Kidney (tissue), 14 donors: ENCODE results near the gene TMA7B. TPM values are rescaled to one million over a fixed set of nuclear protein-coding genes. Genes with fewer than 3 reads are reported as not detected.
A peak's percentile ranks its signal among the peaks of the same experiment; 100 is the strongest.

Source experiments
- DNase-seq, 5 donors: peaks; one replicate each; pipeline ENCODE4 v3.0.0-alpha.2; 2013 to 2020
- FAIRE-seq: peaks from 2 replicates; lab custom pipeline; 2012; peaks lifted over from hg19 to GRCh38; lab: Jason Lieb, UNC
- H3K27ac ChIP-seq, 2 donors: one replicate each; pipeline ENCODE4 v1.7.0; 2013; ENCODE audit warnings: low read depth in 2 of 2, low read length in 2 of 2, inconsistent platforms in 1 of 2
- H3K27me3 ChIP-seq: one replicate; pipeline ENCODE4 v1.7.1; 2013; ENCODE audit warnings: low read length, inconsistent platforms; ENCODE audit not compliant: control insufficient read depth, insufficient read depth
- H3K36me3 ChIP-seq, 3 donors: one replicate each; pipeline versions ENCODE4 v1.7.0 to v1.7.1; 2013; ENCODE audit warnings: low read length in 3 of 3, control low read depth in 1 of 3, inconsistent platforms in 1 of 3; ENCODE audit not compliant: insufficient read depth in 3 of 3, control insufficient read depth in 2 of 3
- H3K4me1 ChIP-seq, 3 donors: one replicate each; pipeline versions ENCODE4 v1.7.0 to v1.7.1; 2013; ENCODE audit warnings: low read length in 3 of 3, inconsistent platforms in 1 of 3, low read depth in 1 of 3; ENCODE audit not compliant: control insufficient read depth in 2 of 3, insufficient read depth in 2 of 3
- H3K4me3 ChIP-seq, 3 donors: one replicate each; pipeline versions ENCODE4 v1.7.0 to v1.8.1; 2013; ENCODE audit warnings: low read length in 3 of 3, control low read depth in 1 of 3, inconsistent platforms in 1 of 3
- H3K9ac ChIP-seq, 3 donors: one replicate each; pipeline versions ENCODE4 v1.7.0 to v1.7.1; 2013; ENCODE audit warnings: low read length in 3 of 3, control low read depth in 1 of 3, inconsistent platforms in 1 of 3
- H3K9me3 ChIP-seq, 3 donors: one replicate each; pipeline versions ENCODE4 v1.7.0 to v1.7.1; 2013; ENCODE audit warnings: low read length in 3 of 3, control low read depth in 1 of 3, inconsistent platforms in 1 of 3; ENCODE audit not compliant: control insufficient read depth in 2 of 3, insufficient read depth in 1 of 3
- intact Hi-C: fragments of 100-400 bp; cut with DNase I; formaldehyde crosslinking; loops from one replicate; pipeline ENCODE4 v1.11.1; 2022
- polyA plus RNA-seq: library from polyadenylated mRNA; stranded (reverse); fragments of 350-450 nt; fragmentation: Illumina TruSeq; extraction: RNeasy Lipid Tissue Mini Kit (QIAGEN cat#74804); gene quantifications from one replicate; pipeline ENCODE4 v1.2.3, GENCODE V29; 2014; ENCODE audit warnings: low read depth, low replicate concordance; ENCODE audit not compliant: insufficient read depth
- total RNA-seq: library from RNA; stranded (reverse); fragmentation: NEBNext Ultra II Directional; extraction: Animal tissue kit (Norgen Biotek cat#: 25700); gene quantifications from one replicate; pipeline ENCODE4 v1.2.1, GENCODE V29; 2021
- TF ChIP-seq, protein P1 (sequence below): IDR thresholded peaks from 3 replicates; pipeline ENCODE4 v1.5.1; 2012; ENCODE audit warnings: mild to moderate bottlenecking, moderate library complexity, borderline replicate concordance; ENCODE audit not compliant: insufficient read depth; ENCODE audit errors: extremely low read depth
- donor health status: control.
- donor health status: control.
- donor health status: control.
- donor health status: control.
- donor health status: control.
- donor health status: DM: yes; HTN: yes; CAD: no.
- donor health status: Normal renal cell carcinoma (clear cell type).

The TMA7B gene
- total and polyA plus RNA-seq, 2 donors from 2014 or later: 0.63 TPM; not detected in 1

DNA sequence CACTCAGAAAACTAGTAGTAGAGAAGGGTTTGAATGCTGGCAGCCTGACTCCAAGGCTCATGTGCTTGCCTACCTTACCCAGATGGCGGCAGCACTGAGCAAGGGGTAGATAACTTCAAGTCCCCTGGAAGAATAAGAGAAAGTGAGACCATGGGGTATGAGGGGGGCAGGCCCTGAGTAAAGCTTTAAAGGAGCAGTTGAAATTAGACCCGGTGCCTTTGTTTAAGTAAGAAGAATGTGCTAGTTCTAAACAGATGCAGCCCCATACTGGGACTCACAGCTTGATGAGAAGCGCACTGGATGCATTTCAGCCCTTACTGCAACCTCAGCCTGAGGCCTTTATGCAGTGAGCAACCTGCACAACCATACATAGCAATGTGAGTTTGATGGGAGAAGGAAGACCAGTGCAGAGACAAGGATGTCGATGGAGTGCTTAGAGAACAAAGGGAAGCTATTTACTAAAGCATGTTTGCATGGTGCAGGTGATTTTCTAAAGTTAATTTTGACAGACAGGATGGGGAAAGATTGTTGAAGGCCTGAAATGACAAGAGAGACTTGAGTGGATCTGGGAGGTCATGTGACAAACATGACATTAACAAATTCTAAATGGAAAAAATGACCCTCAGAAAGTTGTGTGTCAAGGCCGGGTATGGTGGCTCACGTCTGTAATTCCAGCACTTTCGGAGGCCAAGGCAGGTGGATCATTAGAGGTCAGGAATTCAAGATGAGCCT is 27.1 kb upstream of the TMA7B start:
- H3K9me3 ChIP-seq: no peaks in the 10 kb centered on the region
- no peak overlapping the region for H3K4me3 ChIP-seq
- H3K9ac ChIP-seq: no peak overlapping the region
- no peak for DNase-seq
- TF ChIP-seq, protein P1, sequence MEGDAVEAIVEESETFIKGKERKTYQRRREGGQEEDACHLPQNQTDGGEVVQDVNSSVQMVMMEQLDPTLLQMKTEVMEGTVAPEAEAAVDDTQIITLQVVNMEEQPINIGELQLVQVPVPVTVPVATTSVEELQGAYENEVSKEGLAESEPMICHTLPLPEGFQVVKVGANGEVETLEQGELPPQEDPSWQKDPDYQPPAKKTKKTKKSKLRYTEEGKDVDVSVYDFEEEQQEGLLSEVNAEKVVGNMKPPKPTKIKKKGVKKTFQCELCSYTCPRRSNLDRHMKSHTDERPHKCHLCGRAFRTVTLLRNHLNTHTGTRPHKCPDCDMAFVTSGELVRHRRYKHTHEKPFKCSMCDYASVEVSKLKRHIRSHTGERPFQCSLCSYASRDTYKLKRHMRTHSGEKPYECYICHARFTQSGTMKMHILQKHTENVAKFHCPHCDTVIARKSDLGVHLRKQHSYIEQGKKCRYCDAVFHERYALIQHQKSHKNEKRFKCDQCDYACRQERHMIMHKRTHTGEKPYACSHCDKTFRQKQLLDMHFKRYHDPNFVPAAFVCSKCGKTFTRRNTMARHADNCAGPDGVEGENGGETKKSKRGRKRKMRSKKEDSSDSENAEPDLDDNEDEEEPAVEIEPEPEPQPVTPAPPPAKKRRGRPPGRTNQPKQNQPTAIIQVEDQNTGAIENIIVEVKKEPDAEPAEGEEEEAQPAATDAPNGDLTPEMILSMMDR: peak; percentile 53
- no peaks in the 10 kb centered on the region for H3K27me3 ChIP-seq
- no peak for FAIRE-seq
- H3K27ac ChIP-seq: no peak overlapping the region
- H3K36me3 ChIP-seq: no peaks in the 10 kb centered on the region
- intact Hi-C loops: no loop called here
- no peaks in the 10 kb centered on the region for H3K4me1 ChIP-seq

DNA sequence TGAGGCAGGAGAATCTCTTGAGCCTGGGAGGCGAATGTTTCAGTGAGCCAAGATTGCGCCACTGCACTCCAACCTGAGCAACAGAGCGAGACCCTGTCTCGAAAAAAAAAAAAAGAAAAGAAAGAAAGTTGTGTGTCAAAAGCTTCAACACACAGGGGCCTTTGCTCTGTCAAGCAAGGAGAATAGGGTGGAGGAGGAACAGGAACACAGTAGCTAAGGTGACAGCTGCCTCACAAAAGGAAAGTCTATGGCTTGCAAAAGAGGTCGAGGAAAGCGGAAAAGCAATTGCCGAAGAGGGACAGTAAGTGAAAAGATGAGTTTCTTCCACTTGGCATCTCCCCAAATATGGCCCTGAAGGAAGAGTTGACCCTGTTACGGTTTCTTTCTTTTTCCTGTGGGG is 26.5 kb upstream of the TMA7B start:
- intact Hi-C loops: no loop called here
- DNase-seq: peak in 3 of 5 donors; percentile 17 to 59 (median 51)

DNA sequence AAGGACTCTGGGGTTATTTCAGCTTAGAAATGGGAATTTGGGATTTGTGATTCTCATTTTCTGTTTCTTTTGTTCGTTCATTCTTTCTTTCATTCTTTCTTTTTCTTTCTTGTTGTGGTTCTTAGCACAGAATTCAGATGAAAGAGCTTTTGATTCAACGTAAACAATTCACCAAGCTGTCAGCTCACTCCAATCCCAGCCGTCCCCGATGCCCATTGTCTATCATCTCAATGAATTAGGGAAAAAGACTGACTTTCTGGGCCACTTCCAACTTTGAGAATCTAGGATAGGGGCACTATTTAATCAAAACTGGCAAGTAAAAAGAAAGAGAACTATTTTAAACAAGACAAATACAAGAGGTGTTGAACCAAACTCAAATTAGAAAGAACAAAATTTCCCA is 25.1 kb upstream of the TMA7B start:
- Histone ChIP-seq H3K36me3 (no peaks in the 10 kb centered on the region), H3K4me1 (no peaks in the 10 kb centered on the region), H3K9me3 (no peaks in the 10 kb centered on the region), H3K27ac (no peak overlapping the region), H3K4me3 (no peak overlapping the region), H3K9ac (no peak overlapping the region), H3K27me3 (no peaks in the 10 kb centered on the region)
- intact Hi-C loops: no loop called here
- TF ChIP-seq, protein P1: no peak
- DNase-seq (no peak), FAIRE-seq (no peak)

More for the DNA sequence above, 26.5 kb upstream of the TMA7B start:
- Histone ChIP-seq H3K9me3 (no peaks in the 10 kb centered on the region), H3K27me3 (no peaks in the 10 kb centered on the region), H3K36me3 (no peaks in the 10 kb centered on the region), H3K4me1 (no peaks in the 10 kb centered on the region), H3K9ac (no peak overlapping the region), H3K4me3 (no peak overlapping the region), H3K27ac (no peak overlapping the region)
- no peak for FAIRE-seq
- TF ChIP-seq, protein P1: no peak
